GM18873 (cell line): ENCODE measurements around the gene MAST2.

Source experiments
- ATAC-seq: cut with Tn5 transposase; IDR thresholded peaks from one replicate; pipeline ENCODE4 v1.9.1; 2021; ENCODE audit warnings: mild to moderate bottlenecking, moderate library complexity, moderate number of reproducible peaks; ENCODE audit not compliant: unreplicated experiment, low FRiP score

The MAST2 gene

GRCh38 chr1:45972621-45973020 lies 169.2 kb downstream of the MAST2 start:
- no peak for ATAC-seq

GRCh38 chr1:45973121-45973520 lies 169.7 kb downstream of the MAST2 start:
- no peak for ATAC-seq

GRCh38 chr1:45974541-45975269 lies 171.3 kb downstream of the MAST2 start:
- ATAC-seq = no peak

- ATAC-seq = no peak
Observed at GRCh38 chr1:45976623-45977022, 173.2 kb downstream of the MAST2 start.

- no peak for ATAC-seq
Observed at GRCh38 chr1:45979074-45979777, 175.8 kb downstream of the MAST2 start.

- ATAC-seq = no peak
Observed at GRCh38 chr1:45979778-45980176, 176.4 kb downstream of the MAST2 start.

- ATAC-seq = no peak
Observed at GRCh38 chr1:45982359-45982758, 178.9 kb downstream of the MAST2 start.

GRCh38 chr1:45983967-45984366 lies 180.6 kb downstream of the MAST2 start:
- no peak for ATAC-seq

- ATAC-seq = no peak
Observed at GRCh38 chr1:45987204-45987603, 183.8 kb downstream of the MAST2 start.

- no peak for ATAC-seq
Observed at GRCh38 chr1:45989249-45989648, 185.8 kb downstream of the MAST2 start.

- no peak for ATAC-seq
Observed at GRCh38 chr1:45994423-45994822, 191.0 kb downstream of the MAST2 start.

- ATAC-seq = no peak
Observed at GRCh38 chr1:45995298-45995697, 191.9 kb downstream of the MAST2 start.

- ATAC-seq = no peak
Observed at GRCh38 chr1:45998020-45998617, 194.7 kb downstream of the MAST2 start.

GRCh38 chr1:45999507-45999906 lies 196.1 kb downstream of the MAST2 start:
- ATAC-seq = no peak

GRCh38 chr1:46001081-46001785 lies 197.8 kb downstream of the MAST2 start:
- no peak for ATAC-seq

- ATAC-seq = no peak
Observed at GRCh38 chr1:46002551-46003150, 199.2 kb downstream of the MAST2 start.

GRCh38 chr1:46003315-46003714 lies 199.9 kb downstream of the MAST2 start:
- no peak for ATAC-seq

- no peak for ATAC-seq
Observed at GRCh38 chr1:46004492-46004891, 201.1 kb downstream of the MAST2 start.

- no peak for ATAC-seq
Observed at GRCh38 chr1:46005594-46005993, 202.2 kb downstream of the MAST2 start.

- no peak for ATAC-seq
Observed at GRCh38 chr1:46008585-46008984, 205.2 kb downstream of the MAST2 start.

GRCh38 chr1:46010611-46011010 lies 207.2 kb downstream of the MAST2 start:
- no peak for ATAC-seq
